DOHH2 (cell line): Measurements from ENCODE around the gene KLHL34.

Experiments used
- H3F3A ChIP-seq: fragments of 200-600 bp; sonication (generic), shearing (Covaris generic); 2 replicates; pipeline ENCODE4 v1.6.0; 2016; ENCODE audit warnings: antibody characterized with exemption, mild to moderate bottlenecking; ENCODE audit not compliant: control insufficient read depth, insufficient read depth
- H3K27ac ChIP-seq: fragments of 200-600 bp; sonication (generic); 2 replicates; pipeline ENCODE4 v1.5.1; 2014; ENCODE audit warnings: low read depth, mild to moderate bottlenecking, low read length, moderate library complexity
- H3K27me3 ChIP-seq: fragments of 200-600 bp; sonication (generic); 2 replicates; pipeline ENCODE4 v1.6.1; 2014; ENCODE audit warnings: mild to moderate bottlenecking, low read length, mixed read lengths; ENCODE audit not compliant: control insufficient read depth
- H3K36me3 ChIP-seq: fragments of 200-600 bp; sonication (generic); 2 replicates; pipeline ENCODE4 v1.6.1; 2014; ENCODE audit warnings: mild to moderate bottlenecking, low read length, moderate library complexity, mixed read lengths; ENCODE audit not compliant: control insufficient read depth
- H3K4me1 ChIP-seq: fragments of 200-600 bp; sonication (generic); 2 replicates; pipeline ENCODE4 v1.6.1; 2014; ENCODE audit warnings: mild to moderate bottlenecking, low read length, mixed read lengths; ENCODE audit not compliant: control insufficient read depth
- H3K4me2 ChIP-seq: fragments of 200-600 bp; sonication (generic); 2 replicates; pipeline ENCODE4 v1.6.0; 2014; ENCODE audit warnings: mild to moderate bottlenecking, low read length, moderate library complexity
- H3K4me3 ChIP-seq: fragments of 200-600 bp; sonication (generic); 2 replicates; pipeline ENCODE4 v1.5.1; 2014; ENCODE audit warnings: mild to moderate bottlenecking, low read length, mixed read lengths
- H3K79me2 ChIP-seq: fragments of 200-600 bp; sonication (generic); 2 replicates; pipeline ENCODE4 v1.6.1; 2014; ENCODE audit warnings: mild to moderate bottlenecking, low read length, mixed read lengths; ENCODE audit not compliant: control insufficient read depth
- H3K9me2 ChIP-seq: fragments of 200-600 bp; sonication (generic); replicated peaks from 2 replicates; pipeline ENCODE4 v1.6.1; 2014; ENCODE audit warnings: mild to moderate bottlenecking, low read length, mixed read lengths; ENCODE audit not compliant: control insufficient read depth
- H3K9me3 ChIP-seq: fragments of 200-600 bp; sonication (generic); 2 replicates; pipeline ENCODE4 v1.6.1; 2014; ENCODE audit warnings: antibody characterized with exemption, low read length, mixed read lengths; ENCODE audit not compliant: control insufficient read depth, insufficient read depth
- H4K20me1 ChIP-seq: fragments of 200-600 bp; sonication (generic); 2 replicates; pipeline ENCODE4 v1.6.0; 2014; ENCODE audit warnings: low read depth, mild to moderate bottlenecking, antibody characterized with exemption, low read length, moderate library complexity; ENCODE audit not compliant: control insufficient read depth, insufficient read depth
- EZH2phosphoT487 ChIP-seq: fragments of 200-600 bp; sonication (generic); IDR thresholded peaks from 2 replicates; pipeline ENCODE4 v1.6.1; 2017; ENCODE audit warnings: borderline replicate concordance, mild to moderate bottlenecking, antibody characterized with exemption, low read length, moderate library complexity, mixed read lengths
- TF ChIP-seq, protein P1 (sequence below): fragments of 200-600 bp; sonication (generic); IDR thresholded peaks from one replicate; pipeline ENCODE4 v1.5.1; 2014; ENCODE audit warnings: antibody characterized with exemption, mild to moderate bottlenecking, low read depth, low read length; ENCODE audit not compliant: poor library complexity, severe bottlenecking

The KLHL34 gene

DNA sequence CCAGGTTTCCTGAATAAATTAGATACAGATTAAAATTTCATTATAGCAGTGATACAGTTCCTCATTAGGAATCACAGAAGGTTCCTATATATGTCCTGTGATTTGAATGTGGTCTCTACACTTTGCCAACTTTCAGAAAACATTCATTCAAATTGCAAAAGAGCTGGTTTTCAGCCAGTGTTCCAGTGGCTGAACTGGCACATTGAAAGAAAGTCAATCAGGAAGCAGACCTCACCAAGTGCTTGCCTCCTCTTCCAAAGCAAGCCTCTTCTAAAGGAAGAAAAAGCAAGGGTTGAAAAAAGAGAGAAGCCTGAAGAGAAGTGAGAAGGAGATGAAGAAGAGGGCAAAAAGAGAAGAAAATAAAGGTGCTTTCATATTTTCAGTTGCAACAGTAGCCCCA lies 12.7 kb downstream of the KLHL34 start:
- H3K36me3 ChIP-seq, result no peaks in the 10 kb centered on the region
- H3K9me2 ChIP-seq, result no peaks in the 10 kb centered on the region
- H3F3A ChIP-seq, result no peaks in the 10 kb centered on the region
- H4K20me1 ChIP-seq, result no peaks in the 10 kb centered on the region
- H3K9me3 ChIP-seq, result no peaks in the 10 kb centered on the region
- no peaks in the 10 kb centered on the region for H3K4me1 ChIP-seq
- no peak overlapping the region for H3K4me3 ChIP-seq
- TF ChIP-seq, protein P1, sequence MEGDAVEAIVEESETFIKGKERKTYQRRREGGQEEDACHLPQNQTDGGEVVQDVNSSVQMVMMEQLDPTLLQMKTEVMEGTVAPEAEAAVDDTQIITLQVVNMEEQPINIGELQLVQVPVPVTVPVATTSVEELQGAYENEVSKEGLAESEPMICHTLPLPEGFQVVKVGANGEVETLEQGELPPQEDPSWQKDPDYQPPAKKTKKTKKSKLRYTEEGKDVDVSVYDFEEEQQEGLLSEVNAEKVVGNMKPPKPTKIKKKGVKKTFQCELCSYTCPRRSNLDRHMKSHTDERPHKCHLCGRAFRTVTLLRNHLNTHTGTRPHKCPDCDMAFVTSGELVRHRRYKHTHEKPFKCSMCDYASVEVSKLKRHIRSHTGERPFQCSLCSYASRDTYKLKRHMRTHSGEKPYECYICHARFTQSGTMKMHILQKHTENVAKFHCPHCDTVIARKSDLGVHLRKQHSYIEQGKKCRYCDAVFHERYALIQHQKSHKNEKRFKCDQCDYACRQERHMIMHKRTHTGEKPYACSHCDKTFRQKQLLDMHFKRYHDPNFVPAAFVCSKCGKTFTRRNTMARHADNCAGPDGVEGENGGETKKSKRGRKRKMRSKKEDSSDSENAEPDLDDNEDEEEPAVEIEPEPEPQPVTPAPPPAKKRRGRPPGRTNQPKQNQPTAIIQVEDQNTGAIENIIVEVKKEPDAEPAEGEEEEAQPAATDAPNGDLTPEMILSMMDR, result no peak
- no peak for TF ChIP-seq EZH2phosphoT487
- no peak overlapping the region for H3K4me2 ChIP-seq
- no peaks in the 10 kb centered on the region for H3K27me3 ChIP-seq
- H3K79me2 ChIP-seq, result no peaks in the 10 kb centered on the region
- no peak overlapping the region for H3K27ac ChIP-seq

DNA sequence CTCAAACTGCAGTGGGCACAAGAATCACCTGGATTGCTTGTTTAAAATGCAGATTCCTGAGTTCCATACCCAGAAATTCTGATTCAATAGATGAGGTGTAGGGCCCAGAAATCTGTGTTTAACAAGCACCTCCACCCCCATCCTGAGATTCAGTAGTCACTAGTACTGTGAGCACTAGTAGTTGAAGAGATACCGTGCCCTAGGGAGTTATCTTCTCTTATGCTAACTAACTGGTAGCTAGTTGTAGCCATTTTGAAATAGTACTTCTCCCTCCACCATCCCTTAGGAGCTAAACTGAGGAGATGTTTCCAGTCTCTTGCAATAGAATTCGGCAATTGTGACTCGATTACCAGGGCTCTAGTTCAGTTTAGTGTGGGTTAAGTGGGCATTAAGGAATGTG lies 18.4 kb downstream of the KLHL34 start:
- Histone ChIP-seq H3K4me1 (no peaks in the 10 kb centered on the region), H3K4me2 (no peak overlapping the region), H3K9me2 (no peaks in the 10 kb centered on the region), H3K4me3 (no peak overlapping the region), H4K20me1 (no peaks in the 10 kb centered on the region), H3K36me3 (no peaks in the 10 kb centered on the region), H3F3A (no peaks in the 10 kb centered on the region), H3K79me2 (no peaks in the 10 kb centered on the region), H3K27ac (no peak overlapping the region), H3K27me3 (no peaks in the 10 kb centered on the region), H3K9me3 (no peaks in the 10 kb centered on the region)
- no peak for TF ChIP-seq EZH2phosphoT487
- TF ChIP-seq, protein P1, result no peak

DNA sequence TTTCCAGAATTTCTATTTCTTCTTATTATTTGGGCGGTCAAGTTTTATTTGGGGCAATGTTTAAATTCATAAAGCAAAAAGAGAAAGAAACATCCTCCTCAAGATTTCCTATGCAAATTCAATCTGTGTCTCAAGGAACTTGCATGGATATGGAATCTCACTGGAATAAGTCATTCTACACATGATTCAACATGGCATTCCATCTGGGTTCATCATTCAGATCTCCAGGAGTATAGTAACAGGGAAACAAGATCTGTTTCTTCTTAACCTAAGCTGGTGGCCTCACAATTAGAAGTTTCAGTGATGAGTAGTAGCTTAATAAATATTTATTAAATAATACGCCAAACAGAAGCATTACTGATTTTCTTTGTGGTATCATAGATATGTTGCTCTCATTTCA lies 19.8 kb downstream of the KLHL34 start:
- Histone ChIP-seq H3K79me2 (no peaks in the 10 kb centered on the region), H3K27ac (no peak overlapping the region)
- no peak for TF ChIP-seq EZH2phosphoT487
- TF ChIP-seq, protein P1, result no peak

DNA sequence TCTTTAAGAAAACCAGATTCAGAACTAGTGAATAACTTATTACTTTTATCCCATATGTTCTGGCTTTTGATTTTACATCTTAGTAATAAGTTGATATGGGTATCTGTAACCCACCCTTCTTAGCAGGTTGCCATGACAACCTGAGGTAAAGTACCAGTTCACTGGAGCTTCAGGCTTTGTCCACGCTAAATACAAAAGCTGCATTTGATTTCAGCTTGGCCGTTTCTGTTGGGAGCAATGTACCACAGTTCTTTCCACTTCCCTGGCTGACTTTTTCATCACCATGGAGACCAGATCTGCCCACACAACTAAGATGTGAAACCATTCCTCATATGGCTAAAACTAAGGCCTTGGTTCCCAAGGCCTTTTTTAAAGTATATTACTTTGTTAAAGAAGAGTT lies 26.1 kb downstream of the KLHL34 start:
- no peak for TF ChIP-seq EZH2phosphoT487
- TF ChIP-seq, protein P1, result no peak
- no peak overlapping the region for H3K27ac ChIP-seq

More for the DNA sequence above, 19.8 kb downstream of the KLHL34 start:
- H3K4me1 ChIP-seq, result no peaks in the 10 kb centered on the region
- H4K20me1 ChIP-seq, result no peaks in the 10 kb centered on the region
- no peak overlapping the region for H3K4me2 ChIP-seq
- H3K9me3 ChIP-seq, result no peaks in the 10 kb centered on the region
- no peak overlapping the region for H3K4me3 ChIP-seq
- H3K27me3 ChIP-seq, result no peaks in the 10 kb centered on the region
- no peaks in the 10 kb centered on the region for H3F3A ChIP-seq
- H3K9me2 ChIP-seq, result no peaks in the 10 kb centered on the region
- H3K36me3 ChIP-seq, result no peaks in the 10 kb centered on the region

More for the DNA sequence above, 26.1 kb downstream of the KLHL34 start:
- Histone ChIP-seq H3K4me2 (no peak overlapping the region), H4K20me1 (no peaks in the 10 kb centered on the region), H3K79me2 (no peaks in the 10 kb centered on the region), H3K4me3 (no peak overlapping the region), H3K4me1 (no peaks in the 10 kb centered on the region), H3K36me3 (no peaks in the 10 kb centered on the region), H3F3A (no peaks in the 10 kb centered on the region), H3K9me2 (no peaks in the 10 kb centered on the region), H3K9me3 (no peaks in the 10 kb centered on the region), H3K27me3 (no peaks in the 10 kb centered on the region)
